MG63 (cell line): ENCODE results near the gene POU6F2. TPM values are rescaled to one million over a fixed set of nuclear protein-coding genes. Genes with fewer than 3 reads are reported as not detected.
A peak's percentile ranks its signal among the peaks of the same experiment; 100 is the strongest.

Source experiments
- DNase-seq: peaks from one replicate; pipeline ENCODE4 v3.0.0-alpha.2; 2020
- H3K27me3 ChIP-seq: fragments of 250-450 bp; sonication (Bioruptor Pico); 2 replicates; pipeline ENCODE4 v1.5.1; 2020; ENCODE audit warnings: mild to moderate bottlenecking, moderate library complexity
- H3K36me3 ChIP-seq: fragments of 250-450 bp; sonication (Bioruptor Pico); 2 replicates; pipeline ENCODE4 v1.5.1; 2020; ENCODE audit warnings: mild to moderate bottlenecking, moderate library complexity
- H3K4me3 ChIP-seq: fragments of 250-450 bp; sonication (Bioruptor Pico); 2 replicates; pipeline ENCODE4 v1.5.1; 2020; ENCODE audit warnings: mild to moderate bottlenecking, moderate library complexity
- H3K9me3 ChIP-seq: fragments of 250-450 bp; sonication (Bioruptor Pico); 2 replicates; pipeline ENCODE4 v1.5.1; 2020; ENCODE audit warnings: mild to moderate bottlenecking, moderate library complexity
- total RNA-seq: library from RNA; depleted of rRNA; stranded (reverse); fragments of >200 nt; shearing (Covaris generic); gene quantifications from 2 replicates; pipeline ENCODE4 v1.2.3, GENCODE V29; 2014; ENCODE audit warnings: low replicate concordance

Gene POU6F2
- total RNA-seq, 1 experiment from 2014 or later = not detected

- H3K4me3 ChIP-seq = no peak overlapping the region
- H3K27me3 ChIP-seq = no peaks in the 10 kb centered on the region
- no peak for DNase-seq
- H3K9me3 ChIP-seq = no peaks in the 10 kb centered on the region
- H3K36me3 ChIP-seq = no peaks in the 10 kb centered on the region
Observed at GRCh38 chr7:39272111-39272510, 294.4 kb downstream of the POU6F2 start.

GRCh38 chr7:39272691-39273090 lies 295.0 kb downstream of the POU6F2 start:
- no peaks in the 10 kb centered on the region for H3K36me3 ChIP-seq
- no peak for DNase-seq
- no peak overlapping the region for H3K4me3 ChIP-seq
- no peaks in the 10 kb centered on the region for H3K27me3 ChIP-seq
- no peaks in the 10 kb centered on the region for H3K9me3 ChIP-seq

DNA sequence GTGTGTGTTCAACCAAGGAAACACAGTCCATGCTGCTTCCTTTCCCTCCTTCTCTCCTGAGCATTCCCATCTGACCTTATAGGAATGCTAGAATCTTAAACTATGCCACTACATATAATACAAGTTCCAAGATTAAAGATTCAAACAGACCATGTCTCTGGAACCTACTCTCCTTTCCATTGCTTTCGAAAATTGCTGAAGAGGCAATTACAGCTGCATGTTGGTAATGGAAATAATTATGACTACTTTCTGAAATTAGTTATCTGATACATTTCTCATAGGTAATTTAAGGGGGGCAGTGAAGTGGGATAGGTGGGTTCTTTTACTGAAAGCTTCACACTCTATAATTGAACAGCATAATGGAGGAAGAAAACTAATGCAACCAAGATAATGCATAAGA lies 302.6 kb downstream of the POU6F2 start:
- no peak for DNase-seq
- Histone ChIP-seq H3K27me3 (no peaks in the 10 kb centered on the region), H3K4me3 (no peak overlapping the region), H3K36me3 (no peaks in the 10 kb centered on the region), H3K9me3 (no peaks in the 10 kb centered on the region)

GRCh38 chr7:39285256-39285655 lies 307.5 kb downstream of the POU6F2 start:
- Histone ChIP-seq H3K4me3 (no peak overlapping the region), H3K27me3 (no peaks in the 10 kb centered on the region), H3K9me3 (no peaks in the 10 kb centered on the region), H3K36me3 (no peaks in the 10 kb centered on the region)
- DNase-seq = no peak

GRCh38 chr7:39288303-39288702 lies 310.6 kb downstream of the POU6F2 start:
- no peak for DNase-seq
- Histone ChIP-seq H3K36me3 (no peaks in the 10 kb centered on the region), H3K9me3 (no peaks in the 10 kb centered on the region)

DNA sequence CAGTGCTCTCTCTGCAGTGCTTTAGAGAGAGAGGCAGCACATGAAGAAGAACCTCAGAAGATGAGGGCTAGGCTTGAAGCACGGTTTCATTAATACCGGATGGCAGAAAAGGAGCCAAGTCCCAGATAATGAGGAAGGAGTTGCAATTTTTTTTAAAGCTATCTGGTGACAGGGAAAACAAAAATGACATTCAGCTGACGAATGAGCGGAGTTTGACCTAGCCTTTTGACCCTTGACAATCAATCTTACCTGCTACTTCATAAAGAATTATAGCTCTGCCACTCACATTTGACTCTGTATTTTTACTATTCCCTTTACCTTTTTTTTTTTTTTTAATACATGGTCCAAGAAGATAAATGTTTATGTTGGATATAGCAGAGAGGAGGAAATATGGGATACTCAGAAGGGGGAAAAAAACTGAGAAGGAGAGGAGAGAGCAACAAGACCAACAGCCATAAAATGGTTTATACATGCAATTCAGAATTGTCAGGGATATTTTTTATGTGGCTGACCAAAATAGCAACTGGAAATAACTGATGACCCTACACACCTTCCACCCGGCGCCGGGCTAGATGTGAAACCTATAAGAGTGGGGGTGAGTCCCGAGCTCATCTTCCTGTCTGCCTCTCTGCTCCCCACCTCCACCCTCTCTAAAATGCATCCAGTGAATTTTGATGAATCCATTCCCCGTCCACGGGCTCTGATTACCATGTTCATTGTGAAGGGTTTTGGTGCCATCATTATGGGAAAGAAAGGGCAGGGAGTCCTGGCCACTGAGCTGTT lies 314.1 kb downstream of the POU6F2 start:
- H3K4me3 ChIP-seq = no peak overlapping the region
- H3K27me3 ChIP-seq = no peaks in the 10 kb centered on the region
- no peak for DNase-seq
- H3K9me3 ChIP-seq = no peaks in the 10 kb centered on the region
- H3K36me3 ChIP-seq = no peaks in the 10 kb centered on the region

More at GRCh38 chr7:39288303-39288702, 310.6 kb downstream of the POU6F2 start:
- Histone ChIP-seq H3K27me3 (no peaks in the 10 kb centered on the region), H3K4me3 (no peak overlapping the region)

DNA sequence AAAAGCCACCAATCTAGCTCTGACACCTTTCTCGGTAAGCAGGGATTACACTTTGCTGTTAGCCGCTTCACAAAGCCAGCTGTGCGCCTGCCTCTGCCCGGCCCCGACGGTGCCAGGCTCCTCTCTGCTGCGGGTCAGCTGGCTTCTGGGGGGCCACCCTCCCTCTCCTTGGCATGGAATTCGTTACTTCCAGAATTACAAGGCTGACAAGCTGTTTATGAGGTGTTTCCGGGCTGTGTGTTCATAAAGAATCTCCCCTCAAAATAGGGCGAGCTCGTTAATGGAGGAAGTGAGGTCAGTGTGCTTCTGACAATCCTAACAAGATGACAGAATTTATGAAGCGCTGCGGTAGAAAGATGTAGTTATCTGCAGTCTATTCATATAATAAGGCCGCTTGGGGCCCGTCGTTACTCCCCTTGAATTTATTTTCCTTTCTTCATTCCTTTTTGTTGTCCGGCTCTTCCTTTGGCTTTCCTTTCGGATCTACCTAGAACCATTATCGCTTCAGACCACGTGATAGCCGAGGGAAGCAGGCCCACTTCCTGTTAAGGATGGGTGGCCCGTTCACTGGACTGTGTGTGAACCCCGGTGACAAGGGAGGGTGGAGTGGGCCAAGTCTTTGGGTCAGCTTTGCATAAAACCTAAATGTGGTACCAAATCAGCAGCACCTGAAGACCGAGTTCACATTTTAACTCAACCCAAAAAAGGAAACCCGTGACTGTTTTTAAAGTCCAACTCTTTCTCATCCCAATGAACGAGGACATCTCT lies 315.5 kb downstream of the POU6F2 start:
- no peaks in the 10 kb centered on the region for H3K9me3 ChIP-seq
- H3K4me3 ChIP-seq = no peak overlapping the region
- no peak for DNase-seq
- H3K36me3 ChIP-seq = no peaks in the 10 kb centered on the region
- H3K27me3 ChIP-seq = no peaks in the 10 kb centered on the region

DNA sequence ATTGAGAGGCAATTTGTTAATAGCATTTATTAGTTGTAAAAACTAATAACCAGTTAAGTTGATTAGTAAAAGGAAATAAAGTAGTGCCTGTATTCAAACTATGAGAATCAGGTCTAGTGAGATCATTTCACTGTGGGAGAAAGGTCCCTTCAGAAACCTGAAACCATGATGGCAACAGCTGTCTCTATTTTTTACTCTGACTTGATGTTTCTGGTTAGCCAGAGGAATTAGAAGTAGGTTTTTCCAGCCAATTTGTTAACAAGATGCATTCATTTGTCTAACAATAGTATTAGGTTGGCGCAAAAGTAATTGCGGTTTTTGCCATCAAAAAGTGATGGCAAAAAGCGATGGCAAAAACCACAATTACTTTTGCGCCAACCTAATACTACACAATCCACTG lies 316.3 kb downstream of the POU6F2 start:
- DNase-seq = no peak

DNA sequence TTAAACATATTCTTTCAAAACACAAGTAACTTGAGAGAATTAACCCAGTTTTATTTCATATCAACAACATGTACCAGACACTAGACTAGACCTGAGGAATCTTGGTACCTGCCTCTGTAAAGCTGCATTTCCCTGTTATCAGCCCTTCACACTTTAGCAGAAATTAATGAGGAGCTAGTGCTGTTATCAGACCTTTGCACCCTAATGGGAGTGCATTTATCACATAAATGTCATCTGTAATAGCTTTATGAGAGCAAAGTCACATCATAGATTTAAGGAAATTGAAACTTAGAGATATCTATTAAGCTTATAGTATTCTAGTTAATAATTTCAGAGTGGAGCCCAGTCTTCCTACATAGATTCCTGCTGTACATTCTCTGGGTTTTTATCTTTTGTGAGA lies 318.1 kb downstream of the POU6F2 start:
- Histone ChIP-seq H3K9me3 (no peaks in the 10 kb centered on the region), H3K4me3 (no peak overlapping the region), H3K36me3 (no peaks in the 10 kb centered on the region), H3K27me3 (no peaks in the 10 kb centered on the region)
- DNase-seq = no peak

More for the DNA sequence above, 316.3 kb downstream of the POU6F2 start:
- H3K4me3 ChIP-seq = no peak overlapping the region
- H3K36me3 ChIP-seq = no peaks in the 10 kb centered on the region
- H3K9me3 ChIP-seq = no peaks in the 10 kb centered on the region
- H3K27me3 ChIP-seq = no peaks in the 10 kb centered on the region

DNA sequence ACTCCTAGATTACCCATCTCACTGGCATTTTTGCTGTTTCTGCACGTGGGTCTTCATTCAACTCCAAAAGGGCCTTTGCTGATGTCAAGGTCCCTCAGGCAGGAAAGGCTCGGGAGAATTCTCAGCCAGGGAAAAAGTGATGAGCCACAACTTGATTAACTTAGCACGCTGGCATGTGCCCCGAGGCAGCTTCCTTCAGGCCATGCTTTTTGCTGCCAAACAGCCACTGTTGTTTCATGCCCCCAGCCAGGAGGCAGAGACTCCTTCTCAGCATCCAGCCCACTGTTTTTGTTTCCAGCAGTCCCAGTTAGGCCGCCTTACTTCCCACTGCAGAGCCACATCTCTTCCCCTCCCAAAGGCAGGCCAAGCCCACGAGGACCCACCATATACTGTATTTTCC lies 322.0 kb downstream of the POU6F2 start:
- Histone ChIP-seq H3K9me3 (no peaks in the 10 kb centered on the region), H3K4me3 (no peak overlapping the region), H3K36me3 (no peaks in the 10 kb centered on the region), H3K27me3 (no peaks in the 10 kb centered on the region)
- DNase-seq = peak; percentile 65

- peak; percentile 61 for DNase-seq
- Histone ChIP-seq H3K4me3 (no peak overlapping the region), H3K36me3 (no peaks in the 10 kb centered on the region), H3K9me3 (no peaks in the 10 kb centered on the region), H3K27me3 (no peaks in the 10 kb centered on the region)
Observed at GRCh38 chr7:39300276-39300675, 322.6 kb downstream of the POU6F2 start.

DNA sequence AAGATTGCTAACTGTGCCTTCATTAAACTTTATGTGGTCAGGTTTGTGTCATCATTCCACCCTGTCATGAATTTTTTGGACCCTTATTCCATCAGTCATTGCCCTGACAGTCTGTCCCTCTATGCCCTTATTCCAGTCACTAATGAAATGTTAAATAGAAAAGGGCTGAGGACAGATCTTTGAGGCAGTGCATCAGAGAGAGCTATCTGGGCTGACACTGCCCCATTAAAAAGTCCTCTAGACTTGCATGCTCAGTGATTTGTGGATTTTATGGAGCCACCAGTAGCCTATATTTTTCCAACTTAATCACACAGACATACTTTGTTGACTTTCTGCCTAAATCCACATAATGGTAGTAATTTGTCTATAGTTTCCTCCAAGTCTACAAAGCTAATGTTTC lies 323.8 kb downstream of the POU6F2 start:
- DNase-seq = no peak
- H3K36me3 ChIP-seq = no peaks in the 10 kb centered on the region
- H3K4me3 ChIP-seq = no peak overlapping the region
- H3K27me3 ChIP-seq = no peaks in the 10 kb centered on the region; the same call in 1 of the 2 replicates
- no peaks in the 10 kb centered on the region for H3K9me3 ChIP-seq

- no peak for DNase-seq
- Histone ChIP-seq H3K36me3 (no peaks in the 10 kb centered on the region), H3K27me3 (no peaks in the 10 kb centered on the region; the same call in 1 of the 2 replicates), H3K9me3 (no peaks in the 10 kb centered on the region), H3K4me3 (no peak overlapping the region)
Observed at GRCh38 chr7:39304178-39304577, 326.5 kb downstream of the POU6F2 start.

- H3K9me3 ChIP-seq = no peaks in the 10 kb centered on the region
- H3K4me3 ChIP-seq = no peak overlapping the region
- no peaks in the 10 kb centered on the region; the same call in 1 of the 2 replicates for H3K27me3 ChIP-seq
- H3K36me3 ChIP-seq = no peaks in the 10 kb centered on the region
- no peak for DNase-seq
Observed at GRCh38 chr7:39304668-39305405, 327.1 kb downstream of the POU6F2 start.

DNA sequence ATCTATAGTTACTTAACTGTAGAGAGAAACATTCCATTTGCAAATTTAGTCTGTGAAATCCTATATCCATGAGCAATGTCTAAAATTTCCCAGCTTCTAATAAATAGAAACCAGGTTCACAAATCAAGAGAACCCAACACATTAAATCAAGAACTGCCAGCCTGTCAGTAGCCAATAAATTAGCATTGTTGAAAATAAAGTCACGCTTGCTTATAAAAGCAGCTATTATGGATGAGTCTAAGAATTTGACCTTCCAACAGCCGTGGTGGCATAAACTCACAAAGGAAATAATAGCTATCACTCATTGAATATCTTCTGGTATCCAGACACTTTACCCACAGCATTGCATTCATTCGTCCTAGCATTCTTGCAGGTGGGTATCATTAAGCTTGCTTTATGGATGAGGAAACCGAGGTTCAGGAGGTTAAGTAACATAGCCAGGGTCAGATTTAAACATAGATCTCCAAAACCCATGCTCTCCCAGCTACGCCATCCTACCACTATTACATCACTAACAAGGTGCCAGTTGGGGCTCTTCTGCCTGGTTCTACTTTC lies 328.4 kb downstream of the POU6F2 start:
- no peak for DNase-seq
- Histone ChIP-seq H3K27me3 (no peaks in the 10 kb centered on the region; the same call in 1 of the 2 replicates), H3K4me3 (no peak overlapping the region), H3K36me3 (no peaks in the 10 kb centered on the region), H3K9me3 (no peaks in the 10 kb centered on the region)

DNA sequence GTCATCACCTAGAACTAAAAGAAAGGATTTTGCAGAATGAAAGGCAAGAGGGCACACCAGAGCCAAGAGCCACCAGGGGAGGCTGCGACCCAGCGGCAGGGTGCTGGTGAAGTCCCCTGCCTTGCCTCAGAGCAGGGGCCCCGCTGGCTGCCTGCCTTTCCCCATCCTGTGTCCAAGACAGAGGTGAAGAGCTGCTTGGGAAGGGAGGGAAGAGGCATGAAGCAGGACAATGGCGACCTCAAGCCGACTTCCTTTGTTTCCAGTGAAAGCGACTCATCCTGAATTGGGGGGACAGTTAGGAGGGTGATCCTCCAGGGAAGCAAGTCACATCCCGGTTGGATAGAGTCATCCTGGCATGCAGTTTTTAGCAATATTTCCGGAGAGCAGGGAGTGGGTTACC lies 333.0 kb downstream of the POU6F2 start:
- Histone ChIP-seq H3K4me3 (no peak overlapping the region), H3K36me3 (no peaks in the 10 kb centered on the region), H3K9me3 (no peaks in the 10 kb centered on the region), H3K27me3 (no peaks in the 10 kb centered on the region; the same call in 1 of the 2 replicates)
- no peak for DNase-seq
